IMR-90 (cell line): ENCODE results near the gene OR8G5. TPM values are rescaled to one million over a fixed set of nuclear protein-coding genes. Genes with fewer than 3 reads are reported as not detected.

Source experiments
- ATAC-seq: fragments of 200-7000 bp; cut with Tn5 transposase; 2 replicates; pipeline ENCODE4 v1.9.1; 2020; ENCODE audit warnings: low read depth, mild to moderate bottlenecking, moderate library complexity
- BruUV-seq: library from RNA; stranded (reverse); fragments of 400-500 nt; replicated peaks from 2 replicates; lab custom pipeline; 2021; lab: Mats Ljungman, UMichigan
- CTCF ChIA-PET: fragments of 300-600 bp; formaldehyde crosslinking; extraction: SDS; loops from one replicate; lab custom pipeline; 2021; ENCODE audit warnings: antibody characterized with exemption; lab: Yijun Ruan, JAX
- POLR2A ChIA-PET: fragments of 300-600 bp; sonication (Branson Sonifier 250); formaldehyde crosslinking; loops from one replicate; lab custom pipeline; 2022; ENCODE audit warnings: antibody characterized with exemption; ENCODE audit not compliant: unreplicated experiment; lab: Charles Lee
- DNase-seq: peaks from one replicate; pipeline ENCODE4 v3.0.0; 2013
- H2AFZ ChIP-seq: replicated peaks from 2 replicates; pipeline ENCODE3; 2013; ENCODE audit warnings: low read length, mild to moderate bottlenecking; ENCODE audit not compliant: poor library complexity
- H2AK5ac ChIP-seq: 2 replicates; pipeline ENCODE4 v1.6.1; 2013; ENCODE audit warnings: low read depth, low read length, inconsistent platforms
- H2AK9ac ChIP-seq: replicated peaks from 2 replicates; pipeline ENCODE3; 2013; ENCODE audit warnings: mild to moderate bottlenecking, low read depth, low read length, moderate library complexity; ENCODE audit not compliant: poor library complexity
- H2BK120ac ChIP-seq: 2 replicates; pipeline ENCODE4 v1.6.1; 2013; ENCODE audit warnings: low read depth, low read length, inconsistent platforms
- H2BK15ac ChIP-seq: 3 replicates; pipeline ENCODE4 v1.6.1; 2013; ENCODE audit warnings: low read depth, low read length, inconsistent platforms
- H2BK20ac ChIP-seq: 2 replicates; pipeline ENCODE4 v1.6.1; 2013; ENCODE audit warnings: low read depth, mild to moderate bottlenecking, inconsistent platforms, low read length, moderate library complexity
- H2BK5ac ChIP-seq: 2 replicates; pipeline ENCODE4 v1.6.1; 2013; ENCODE audit warnings: mild to moderate bottlenecking, low read depth, low read length, inconsistent platforms; ENCODE audit not compliant: poor library complexity, severe bottlenecking
- H3K14ac ChIP-seq: replicated peaks from 2 replicates; pipeline ENCODE4 v1.6.1; 2013; ENCODE audit warnings: low read depth, low read length, inconsistent platforms
- H3K18ac ChIP-seq: 2 replicates; pipeline ENCODE4 v1.6.1; 2013; ENCODE audit warnings: low read depth, low read length, control low read depth
- H3K23ac ChIP-seq: 2 replicates; pipeline ENCODE4 v1.6.1; 2013; ENCODE audit warnings: low read depth, low read length, inconsistent platforms
- H3K27ac ChIP-seq: 2 replicates; pipeline ENCODE4 v1.5.1; 2013; ENCODE audit warnings: mild to moderate bottlenecking, control low read depth, low read length; ENCODE audit not compliant: insufficient read depth
- H3K27me3 ChIP-seq: 2 replicates; pipeline ENCODE4 v1.6.1; 2013; ENCODE audit warnings: low read length; ENCODE audit not compliant: control insufficient read depth, insufficient read depth
- H3K36me3 ChIP-seq: 2 replicates; pipeline ENCODE4 v1.6.1; 2013; ENCODE audit warnings: low read length, mixed read lengths; ENCODE audit not compliant: control insufficient read depth, insufficient read depth
- H3K4ac ChIP-seq: 2 replicates; pipeline ENCODE4 v1.6.1; 2013; ENCODE audit warnings: low read depth, low read length, inconsistent platforms
- H3K4me1 ChIP-seq: 2 replicates; pipeline ENCODE4 v1.6.1; 2013; ENCODE audit warnings: low read length, mixed read lengths; ENCODE audit not compliant: control insufficient read depth, insufficient read depth
- H3K4me2 ChIP-seq: 2 replicates; pipeline ENCODE4 v1.6.1; 2013; ENCODE audit warnings: low read depth, mild to moderate bottlenecking, control low read depth, low read length, moderate library complexity
- H3K4me3 ChIP-seq: 2 replicates; pipeline ENCODE4 v1.5.1; 2013; ENCODE audit warnings: low read depth, mild to moderate bottlenecking, control low read depth, low read length, moderate library complexity; ENCODE audit not compliant: insufficient read depth
- H3K56ac ChIP-seq: 2 replicates; pipeline ENCODE4 v1.6.1; 2013; ENCODE audit warnings: low read length, inconsistent platforms; ENCODE audit not compliant: insufficient read depth; ENCODE audit errors: extremely low read depth
- H3K79me1 ChIP-seq, 2 experiments: 2 replicates each; pipeline ENCODE4 v1.6.1; 2013; ENCODE audit warnings: low read length in 2 of 2, inconsistent platforms in 1 of 2, low read depth in 1 of 2
- H3K9ac ChIP-seq: 2 replicates; pipeline ENCODE4 v1.6.1; 2013; ENCODE audit warnings: low read depth, low read length, control low read depth
- H3K9me1 ChIP-seq: 2 replicates; pipeline ENCODE4 v1.6.1; 2013; ENCODE audit warnings: low read length, inconsistent platforms; ENCODE audit not compliant: insufficient read depth
- H3K9me3 ChIP-seq: 2 replicates; pipeline ENCODE4 v1.6.1; 2013; ENCODE audit warnings: low read length; ENCODE audit not compliant: control insufficient read depth, insufficient read depth
- H4K20me1 ChIP-seq: 2 replicates; pipeline ENCODE4 v1.6.1; 2013; ENCODE audit warnings: low read length, inconsistent platforms; ENCODE audit not compliant: insufficient read depth
- H4K5ac ChIP-seq: 2 replicates; pipeline ENCODE4 v1.6.1; 2013; ENCODE audit warnings: mild to moderate bottlenecking, low read depth, low read length, control low read depth
- H4K8ac ChIP-seq, 2 experiments: 2 replicates each; pipeline ENCODE4 v1.6.1; 2013; ENCODE audit warnings: low read depth in 2 of 2, low read length in 2 of 2, control low read depth in 1 of 2, inconsistent platforms in 1 of 2
- H4K91ac ChIP-seq: 2 replicates; pipeline ENCODE4 v1.6.1; 2013; ENCODE audit warnings: low read depth, low read length, inconsistent platforms; ENCODE audit not compliant: insufficient read depth
- CEBPB ChIP-seq: IDR thresholded peaks from 2 replicates; pipeline ENCODE4 v1.6.1; 2012; ENCODE audit warnings: low read depth, low read length, improper control_type of control experiment
- FOS ChIP-seq: fragments of 150-350 bp; IDR thresholded peaks from 2 replicates; pipeline ENCODE4 v1.6.1; 2016; ENCODE audit warnings: low read depth, low read length
- WGBS, 2 experiments: methylation state at CpG; one replicate each; pipeline versions ENCODE4 v1.1.5 to v1.1.7; 2013; ENCODE audit warnings: missing lambda C conversion rate in 2 of 2; ENCODE audit not compliant: insufficient read length in 1 of 2; ENCODE audit errors: extremely low coverage in 2 of 2; 5-methylcytosine and 5-hydroxymethylcytosine counted together
- dilution Hi-C: fragments of 300-500 bp; cut with HindIII; formaldehyde crosslinking; loops from one replicate; pipeline ENCODE4 v1.14.3; 2018; ENCODE audit warnings: low sequenced_read_pairs; ENCODE audit not compliant: unreplicated experiment
- in situ Hi-C: fragments of 300-500 bp; cut with MboI; formaldehyde crosslinking; loops from 3 replicates; pipeline ENCODE4 v1.14.3; 2019; ENCODE audit warnings: low sequenced_read_pairs, inconsistent platforms, mixed read lengths
- intact Hi-C: fragments of 100-400 bp; cut with micrococcal nuclease; formaldehyde crosslinking; loops from 2 replicates; pipeline ENCODE4 v1.10.0; 2022
- polyA plus RNA-seq, 3 experiments: library from polyadenylated mRNA; depleted of rRNA; stranded (reverse); fragments of >200 nt; gene quantifications; 2 replicates each; pipeline ENCODE4 v1.2.3, GENCODE V29; 2012; ENCODE audit warnings: low replicate concordance in 1 of 3
- total RNA-seq: library from RNA; depleted of rRNA; stranded (reverse); fragments of >200 nt; gene quantifications from 2 replicates; pipeline ENCODE4 v1.2.3, GENCODE V29; 2012
- TF ChIP-seq, protein P1 (sequence below): conservative IDR thresholded peaks from 2 replicates; pipeline ENCODE4 v1.5.1; 2012; ENCODE audit warnings: mild to moderate bottlenecking, low read depth, low read length, improper control_type of control experiment

Gene OR8G5
- total and polyA plus RNA-seq, 2 of the 4 experiments (the other 2 are of a cell fraction), result not detected

DNA sequence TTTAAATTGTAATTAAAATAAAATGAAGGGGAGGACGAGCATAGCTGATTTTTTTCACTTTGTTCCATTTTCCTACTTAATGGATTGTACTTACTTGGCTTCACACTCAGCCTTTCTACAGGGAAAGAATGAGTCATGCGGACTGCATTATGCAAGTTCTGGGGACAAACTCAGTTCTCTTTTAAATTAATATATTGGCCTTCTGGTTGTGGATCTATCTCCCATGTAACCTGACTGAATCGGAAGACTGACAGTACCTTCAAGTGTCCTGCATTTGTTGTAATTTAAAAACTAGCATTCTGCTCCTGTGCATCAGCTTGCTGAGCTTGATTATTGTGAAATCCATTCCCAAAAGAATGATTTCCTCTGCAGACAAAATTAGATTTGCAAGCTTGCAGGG lies 45.4 kb downstream of the OR8G5 start:
- Histone ChIP-seq H3K27me3 (no peaks in the 10 kb centered on the region), H3K79me1 (no peaks in the 10 kb centered on the region), H4K91ac (no peak overlapping the region), H4K20me1 (no peaks in the 10 kb centered on the region), H2BK15ac (no peak overlapping the region), H2BK20ac (no peak overlapping the region), H3K9me3 (no peaks in the 10 kb centered on the region; the same call in 1 of the 2 replicates), H3K14ac (no peak overlapping the region), H4K8ac (no peak overlapping the region), H3K4me1 (peaks cover 2% of the 10 kb centered on the region; the same call in 1 of the 2 replicates), H2AK5ac (no peak overlapping the region), H3K4ac (no peak overlapping the region), H2BK5ac (peak overlapping the region; percentile 30), H3K56ac (no peak overlapping the region), H3K9me1 (no peaks in the 10 kb centered on the region), H3K36me3 (no peaks in the 10 kb centered on the region), H3K9ac (no peak overlapping the region), H3K4me3 (no peak overlapping the region), H2BK120ac (no peak overlapping the region), H3K23ac (no peak overlapping the region), H3K27ac (no peak overlapping the region), H2AFZ (no peak overlapping the region), H2AK9ac (no peak overlapping the region), H3K18ac (peak overlapping the region; percentile 24; the same call in 1 of the 2 replicates), H4K5ac (no peak overlapping the region), H3K4me2 (no peak overlapping the region)
- ATAC-seq, result peak; percentile 40; the same call in 1 of the 2 replicates
- WGBS, 2 experiments, result no CpG with 5 or more reads among the region's 3 CpGs
- ChIA-PET CTCF (no interaction called here), POLR2A (no interaction called here)
- peak; percentile 29; the same call in 1 of the 2 replicates for TF ChIP-seq FOS
- TF ChIP-seq CEBPB, result peak; percentile 54; the same call in 1 of the 2 replicates
- TF ChIP-seq, protein P1, sequence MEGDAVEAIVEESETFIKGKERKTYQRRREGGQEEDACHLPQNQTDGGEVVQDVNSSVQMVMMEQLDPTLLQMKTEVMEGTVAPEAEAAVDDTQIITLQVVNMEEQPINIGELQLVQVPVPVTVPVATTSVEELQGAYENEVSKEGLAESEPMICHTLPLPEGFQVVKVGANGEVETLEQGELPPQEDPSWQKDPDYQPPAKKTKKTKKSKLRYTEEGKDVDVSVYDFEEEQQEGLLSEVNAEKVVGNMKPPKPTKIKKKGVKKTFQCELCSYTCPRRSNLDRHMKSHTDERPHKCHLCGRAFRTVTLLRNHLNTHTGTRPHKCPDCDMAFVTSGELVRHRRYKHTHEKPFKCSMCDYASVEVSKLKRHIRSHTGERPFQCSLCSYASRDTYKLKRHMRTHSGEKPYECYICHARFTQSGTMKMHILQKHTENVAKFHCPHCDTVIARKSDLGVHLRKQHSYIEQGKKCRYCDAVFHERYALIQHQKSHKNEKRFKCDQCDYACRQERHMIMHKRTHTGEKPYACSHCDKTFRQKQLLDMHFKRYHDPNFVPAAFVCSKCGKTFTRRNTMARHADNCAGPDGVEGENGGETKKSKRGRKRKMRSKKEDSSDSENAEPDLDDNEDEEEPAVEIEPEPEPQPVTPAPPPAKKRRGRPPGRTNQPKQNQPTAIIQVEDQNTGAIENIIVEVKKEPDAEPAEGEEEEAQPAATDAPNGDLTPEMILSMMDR, result no peak
- intact Hi-C loops (no loop called here), dilution Hi-C loops (no loop called here), in situ Hi-C loops (no loop called here)
- DNase-seq, result peak; percentile 54
- no TSS peak for BruUV-seq
